ENCODE measurements around the gene PTN.

- TF ChIP-seq CTCF (IDR thresholded peaks at IDR 0.05) (no peak), POLR2A (IDR thresholded peaks at IDR 0.05) (no peak)
Observed at GRCh38 chr7:137289101-137289500, 54.4 kb downstream of the PTN start.
